ENCODE results near the gene LNPEP.
A peak's percentile ranks its signal among the peaks of the same experiment; 100 is the strongest.

Gene LNPEP

GRCh38 chr5:97042996-97043395 lies 107.1 kb downstream of the LNPEP start:
- CTCF ChIA-PET = interaction anchor here (0.9 to 2.7 kb wide), 2 partner anchors 11 to 15 kb away, joined by 3 to 8 read pairs; no protein-coding TSS in a partner anchor
- DNase-seq (ENCODE audit: low read depth, low spot score) = no peak
- POLR2A ChIA-PET = no interaction called here
- H3K4me3 ChIP-seq (ENCODE audit: low read depth, low read length) = no peak overlapping the region
- TF ChIP-seq, protein P1, sequence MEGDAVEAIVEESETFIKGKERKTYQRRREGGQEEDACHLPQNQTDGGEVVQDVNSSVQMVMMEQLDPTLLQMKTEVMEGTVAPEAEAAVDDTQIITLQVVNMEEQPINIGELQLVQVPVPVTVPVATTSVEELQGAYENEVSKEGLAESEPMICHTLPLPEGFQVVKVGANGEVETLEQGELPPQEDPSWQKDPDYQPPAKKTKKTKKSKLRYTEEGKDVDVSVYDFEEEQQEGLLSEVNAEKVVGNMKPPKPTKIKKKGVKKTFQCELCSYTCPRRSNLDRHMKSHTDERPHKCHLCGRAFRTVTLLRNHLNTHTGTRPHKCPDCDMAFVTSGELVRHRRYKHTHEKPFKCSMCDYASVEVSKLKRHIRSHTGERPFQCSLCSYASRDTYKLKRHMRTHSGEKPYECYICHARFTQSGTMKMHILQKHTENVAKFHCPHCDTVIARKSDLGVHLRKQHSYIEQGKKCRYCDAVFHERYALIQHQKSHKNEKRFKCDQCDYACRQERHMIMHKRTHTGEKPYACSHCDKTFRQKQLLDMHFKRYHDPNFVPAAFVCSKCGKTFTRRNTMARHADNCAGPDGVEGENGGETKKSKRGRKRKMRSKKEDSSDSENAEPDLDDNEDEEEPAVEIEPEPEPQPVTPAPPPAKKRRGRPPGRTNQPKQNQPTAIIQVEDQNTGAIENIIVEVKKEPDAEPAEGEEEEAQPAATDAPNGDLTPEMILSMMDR (IDR thresholded peaks at IDR 0.05; ENCODE audit: insufficient read depth, low read length, missing control alignments) = no peak

DNA sequence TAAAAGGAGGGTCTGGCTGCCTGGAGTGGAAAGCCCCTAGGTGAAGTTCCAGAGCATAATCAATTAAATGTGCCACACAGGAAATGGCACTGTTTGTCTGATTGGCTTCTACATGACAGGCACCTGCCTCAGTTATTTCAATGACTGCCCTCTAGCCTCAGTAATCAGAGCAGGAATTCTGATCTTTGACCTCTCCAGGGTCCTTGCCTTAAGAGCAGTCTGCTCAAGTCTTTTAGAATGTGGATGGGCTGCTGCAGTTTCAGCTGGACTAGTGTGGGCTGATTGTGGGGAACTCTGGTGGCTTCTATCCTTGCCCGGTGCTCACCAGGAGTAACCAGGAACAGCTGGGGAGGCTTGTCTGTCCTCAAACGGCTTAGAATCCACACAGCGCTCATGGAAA lies 107.6 kb downstream of the LNPEP start:
- TF ChIP-seq, protein P1 (IDR thresholded peaks at IDR 0.05; ENCODE audit: insufficient read depth, low read length, missing control alignments) = no peak
- CTCF ChIA-PET = interaction anchor here (1.3 to 2.7 kb wide), 2 partner anchors 15 to 46 kb away, joined by 5 to 8 read pairs; no protein-coding TSS in a partner anchor
- H3K4me3 ChIP-seq (ENCODE audit: low read depth, low read length) = no peak overlapping the region
- DNase-seq (ENCODE audit: low read depth, low spot score) = no peak
- POLR2A ChIA-PET = no interaction called here

GRCh38 chr5:97044052-97044451 lies 108.2 kb downstream of the LNPEP start:
- CTCF ChIA-PET = interaction anchor here (1.2 to 6.3 kb wide), 4 partner anchors 16 to 176 kb away, joined by 5 to 40 read pairs (median 6); no protein-coding TSS in a partner anchor
- no peak for DNase-seq (ENCODE audit: low read depth, low spot score)
- POLR2A ChIA-PET = no interaction called here
- TF ChIP-seq, protein P1 (IDR thresholded peaks at IDR 0.05; ENCODE audit: insufficient read depth, low read length, missing control alignments) = peak; percentile 16
- H3K4me3 ChIP-seq (ENCODE audit: low read depth, low read length) = no peak overlapping the region

GRCh38 chr5:97046270-97046982 lies 110.5 kb downstream of the LNPEP start:
- H3K4me3 ChIP-seq (ENCODE audit: low read depth, low read length) = no peak overlapping the region
- CTCF ChIA-PET = interaction anchor here (0.7 to 6.3 kb wide), 10 partner anchors 9 to 294 kb away, joined by 3 to 40 read pairs (median 3); no protein-coding TSS in a partner anchor
- DNase-seq (ENCODE audit: low read depth, low spot score) = peak; percentile 14
- TF ChIP-seq, protein P1 (IDR thresholded peaks at IDR 0.05; ENCODE audit: insufficient read depth, low read length, missing control alignments) = no peak
- POLR2A ChIA-PET = no interaction called here

- no peak for DNase-seq (ENCODE audit: low read depth, low spot score)
- H3K4me3 ChIP-seq (ENCODE audit: low read depth, low read length) = no peak overlapping the region
- TF ChIP-seq, protein P1 (IDR thresholded peaks at IDR 0.05; ENCODE audit: insufficient read depth, low read length, missing control alignments) = no peak
- POLR2A ChIA-PET = no interaction called here
- CTCF ChIA-PET = interaction anchor here (0.9 to 6.3 kb wide), 5 partner anchors 25 to 179 kb away, joined by 3 to 40 read pairs (median 3); no protein-coding TSS in a partner anchor
Measured at GRCh38 chr5:97047076-97047475, 111.2 kb downstream of the LNPEP start.

GRCh38 chr5:97049175-97049574 lies 113.3 kb downstream of the LNPEP start:
- TF ChIP-seq, protein P1 (IDR thresholded peaks at IDR 0.05; ENCODE audit: insufficient read depth, low read length, missing control alignments) = no peak
- no peak for DNase-seq (ENCODE audit: low read depth, low spot score)
- POLR2A ChIA-PET = no interaction called here
- CTCF ChIA-PET = interaction anchor here (1.5 to 6.3 kb wide), 2 partner anchors 51 to 181 kb away, joined by 4 to 40 read pairs; no protein-coding TSS in a partner anchor
- no peak overlapping the region for H3K4me3 ChIP-seq (ENCODE audit: low read depth, low read length)
